AG09319 (cell line): Measurements from ENCODE around the gene USP40.
A peak's percentile ranks its signal among the peaks of the same experiment; 100 is the strongest.

Source experiments
- DNase-seq: peaks from one replicate; pipeline ENCODE4 v3.0.0-alpha.2; 2010; ENCODE audit warnings: low read depth; ENCODE audit errors: extremely low read depth
- TF ChIP-seq, protein P1 (sequence below): IDR thresholded peaks from 2 replicates; pipeline ENCODE4 v1.5.1; 2011; ENCODE audit warnings: low read depth, mild to moderate bottlenecking, inconsistent platforms, low read length, moderate library complexity

Gene USP40

DNA sequence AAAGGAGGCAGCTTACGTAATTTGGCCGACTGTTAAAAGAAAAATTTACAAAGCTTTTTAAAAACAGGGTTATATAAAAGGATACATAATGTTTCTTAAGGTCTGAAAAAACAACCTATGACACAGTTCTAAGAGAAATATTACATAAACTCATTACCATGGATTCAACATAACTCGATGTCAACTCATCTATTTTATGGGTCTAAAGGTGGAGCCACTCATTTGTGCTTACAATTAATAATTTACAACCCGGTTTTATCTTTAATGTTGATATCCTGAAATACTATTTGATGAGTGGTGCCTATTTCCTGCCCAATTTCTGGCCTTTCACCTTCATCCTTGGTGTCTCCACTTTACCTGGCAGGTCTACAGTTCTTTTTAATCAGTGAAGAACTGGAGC, 15.1 kb downstream of the USP40 start:
- no peak for DNase-seq
- TF ChIP-seq, protein P1, sequence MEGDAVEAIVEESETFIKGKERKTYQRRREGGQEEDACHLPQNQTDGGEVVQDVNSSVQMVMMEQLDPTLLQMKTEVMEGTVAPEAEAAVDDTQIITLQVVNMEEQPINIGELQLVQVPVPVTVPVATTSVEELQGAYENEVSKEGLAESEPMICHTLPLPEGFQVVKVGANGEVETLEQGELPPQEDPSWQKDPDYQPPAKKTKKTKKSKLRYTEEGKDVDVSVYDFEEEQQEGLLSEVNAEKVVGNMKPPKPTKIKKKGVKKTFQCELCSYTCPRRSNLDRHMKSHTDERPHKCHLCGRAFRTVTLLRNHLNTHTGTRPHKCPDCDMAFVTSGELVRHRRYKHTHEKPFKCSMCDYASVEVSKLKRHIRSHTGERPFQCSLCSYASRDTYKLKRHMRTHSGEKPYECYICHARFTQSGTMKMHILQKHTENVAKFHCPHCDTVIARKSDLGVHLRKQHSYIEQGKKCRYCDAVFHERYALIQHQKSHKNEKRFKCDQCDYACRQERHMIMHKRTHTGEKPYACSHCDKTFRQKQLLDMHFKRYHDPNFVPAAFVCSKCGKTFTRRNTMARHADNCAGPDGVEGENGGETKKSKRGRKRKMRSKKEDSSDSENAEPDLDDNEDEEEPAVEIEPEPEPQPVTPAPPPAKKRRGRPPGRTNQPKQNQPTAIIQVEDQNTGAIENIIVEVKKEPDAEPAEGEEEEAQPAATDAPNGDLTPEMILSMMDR: no peak

DNA sequence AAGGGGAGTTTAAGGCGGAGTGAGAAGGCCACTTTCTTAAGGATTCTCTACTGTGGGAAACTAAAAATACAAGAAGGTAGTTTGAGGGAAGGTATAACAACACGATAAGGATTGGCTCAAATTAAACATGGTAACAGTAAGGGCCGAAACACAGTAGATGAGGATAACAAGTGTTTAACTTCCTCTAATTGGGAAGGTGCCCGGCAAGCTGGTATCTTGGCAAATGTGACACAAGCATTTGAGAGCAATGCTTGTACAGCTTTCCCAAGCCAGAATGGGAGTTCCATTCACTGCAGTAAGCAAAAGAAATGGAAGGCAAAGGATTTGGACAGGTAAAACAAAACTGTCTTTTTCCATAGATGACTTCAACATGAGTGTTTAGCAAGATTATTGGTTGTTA, 19.8 kb downstream of the USP40 start:
- no peak for DNase-seq
- TF ChIP-seq, protein P1: no peak

DNA sequence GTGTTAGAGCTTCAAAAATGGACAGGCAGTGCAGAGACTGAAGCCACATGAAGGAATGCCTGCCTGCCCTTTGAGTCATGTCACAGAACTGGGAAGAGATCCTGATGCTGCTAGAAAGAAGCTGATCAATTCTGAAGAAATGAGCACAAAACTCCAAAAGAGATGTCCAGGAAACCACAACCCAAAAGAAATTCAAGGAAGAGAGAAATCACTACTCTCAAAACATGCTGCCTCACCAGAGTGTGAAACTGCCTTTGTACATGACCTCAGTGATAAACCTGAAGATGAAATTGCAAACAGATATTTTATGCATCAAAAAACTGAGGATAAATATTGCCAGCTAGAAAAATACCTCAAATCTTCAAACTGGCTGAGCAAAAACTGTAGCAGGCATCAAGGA, 20.5 kb downstream of the USP40 start:
- TF ChIP-seq, protein P1: no peak
- no peak for DNase-seq

DNA sequence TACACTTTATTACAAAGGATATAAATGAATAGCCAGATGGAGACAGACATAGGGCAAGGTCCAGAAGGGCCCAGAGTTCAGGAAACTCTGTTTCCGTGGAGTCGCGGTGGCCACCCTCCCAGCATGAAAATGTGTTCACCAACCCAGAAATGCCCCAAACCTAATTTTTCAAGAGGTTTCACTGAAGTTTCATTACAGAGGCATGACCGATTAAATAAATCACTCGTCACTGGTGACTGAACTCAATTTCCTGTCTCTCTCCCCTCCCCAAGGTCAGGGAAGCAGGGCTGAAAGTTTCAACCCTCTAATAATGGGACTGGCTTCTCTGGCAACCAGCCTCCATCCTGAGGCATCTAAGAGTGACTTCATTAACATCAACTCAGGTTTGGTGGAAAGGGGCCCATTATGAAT, 22.4 kb downstream of the USP40 start:
- no peak for DNase-seq
- TF ChIP-seq, protein P1: no peak

DNA sequence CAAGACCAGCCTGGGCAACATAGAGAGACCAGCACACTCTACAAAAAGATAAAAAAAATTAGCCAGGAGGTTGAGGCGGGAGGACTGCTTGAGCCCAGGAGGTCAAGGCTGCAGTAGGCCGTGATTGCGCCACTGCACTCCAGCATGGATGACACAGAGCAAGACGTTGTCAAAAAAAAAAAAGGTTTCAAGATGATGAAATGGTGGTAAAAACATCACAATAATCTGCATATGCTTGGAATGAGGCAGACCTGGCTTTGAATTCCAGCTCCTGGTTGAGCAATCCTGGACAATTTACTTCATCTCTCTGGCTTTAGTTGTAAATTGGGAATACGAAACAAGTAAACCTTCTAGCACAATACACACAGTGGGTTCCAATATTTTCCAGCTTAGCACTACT, 24.1 kb downstream of the USP40 start:
- peak; percentile 57 for DNase-seq

DNA sequence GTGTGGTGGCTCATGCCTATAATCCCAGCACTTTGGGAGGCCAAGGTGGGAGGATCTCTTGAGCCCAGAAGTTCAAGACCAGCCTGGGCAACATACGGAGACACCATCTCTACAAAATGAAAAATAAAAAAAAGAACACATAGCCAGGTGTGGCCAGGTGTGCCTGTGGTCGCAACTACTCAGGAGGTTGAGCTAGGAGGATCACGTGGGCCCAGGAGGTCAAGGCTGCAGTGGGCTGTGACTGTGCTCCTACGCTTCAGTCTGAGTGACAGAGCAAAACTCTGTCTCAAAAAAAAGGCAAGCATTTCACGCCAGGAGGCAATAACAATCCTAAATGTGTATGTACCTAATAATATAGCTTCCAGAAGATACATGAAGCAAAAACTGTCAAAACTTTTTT, 27.8 kb downstream of the USP40 start:
- DNase-seq: no peak
- TF ChIP-seq, protein P1: no peak

More for the DNA sequence above, 24.1 kb downstream of the USP40 start:
- TF ChIP-seq, protein P1: no peak

DNA sequence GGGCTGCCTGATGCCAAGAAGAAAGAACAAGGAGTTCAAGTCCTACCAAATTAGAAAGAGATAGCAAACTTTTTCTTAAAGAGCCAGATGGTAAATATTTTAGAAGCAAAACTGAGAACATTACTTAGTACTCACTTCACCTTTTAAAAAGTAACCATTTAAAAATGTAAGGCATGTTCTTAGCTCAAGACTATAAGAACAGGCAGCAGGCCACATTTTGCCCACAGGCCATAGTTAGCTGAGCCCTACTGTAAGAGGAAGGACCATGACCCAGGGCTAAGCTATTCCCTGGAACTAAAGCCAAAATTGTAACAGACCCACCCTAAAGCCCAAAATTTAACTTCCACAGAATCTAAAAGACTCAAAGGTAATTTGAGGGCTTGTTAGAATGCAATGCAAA, 31.3 kb downstream of the USP40 start:
- TF ChIP-seq, protein P1: no peak
- no peak for DNase-seq
